ENCODE data around the gene DACH1. TPM values are rescaled to one million over a fixed set of nuclear protein-coding genes. Genes with fewer than 3 reads are reported as not detected.
A peak's percentile ranks its signal among the peaks of the same experiment; 100 is the strongest.

Gene DACH1
- total and polyA plus RNA-seq, 2 donors from 2014 or later: 5.3 to 10.4 TPM

DNA sequence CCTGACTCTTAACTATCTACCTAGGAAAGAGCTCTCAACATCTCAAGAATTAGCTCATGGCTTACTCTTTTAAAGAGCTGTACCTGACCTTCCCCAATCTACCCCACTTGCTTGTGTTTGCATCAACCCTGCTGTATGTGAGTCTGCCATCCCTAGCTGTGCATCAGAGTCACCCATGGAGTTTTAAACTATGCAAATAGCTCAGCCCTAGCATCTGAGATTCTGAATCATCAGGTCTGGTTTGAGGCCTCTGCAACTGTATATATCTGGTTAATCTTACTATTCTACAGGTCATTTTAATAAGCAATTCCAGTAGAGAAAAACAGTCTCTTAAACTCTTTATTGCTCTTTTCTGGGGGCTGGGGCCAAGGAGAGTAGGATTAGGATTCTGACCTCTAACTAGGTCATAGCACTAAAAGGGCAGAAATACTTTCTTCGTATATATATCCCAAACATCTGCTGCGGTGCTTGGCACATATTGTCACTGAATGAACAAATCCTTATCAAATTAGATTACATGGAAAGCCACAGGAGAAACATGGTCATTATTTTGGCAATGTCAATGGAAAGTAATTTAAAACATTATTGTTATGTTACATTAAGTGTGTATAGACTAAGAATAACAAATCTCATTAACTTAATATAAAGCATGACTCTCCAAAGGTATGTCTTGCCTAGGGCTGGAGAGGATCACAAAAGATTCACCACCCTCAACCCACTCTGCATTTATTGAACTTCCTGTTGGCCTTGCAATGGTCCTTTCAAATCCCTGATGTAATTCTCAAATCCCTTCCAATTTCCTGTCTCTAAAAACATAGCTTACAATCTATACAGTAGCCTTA, 232.2 kb downstream of the DACH1 start:
- FAIRE-seq: no peak
- Histone ChIP-seq H3K4me3 (ENCODE audit: low read length in 3 of 3) (no peak overlapping the region), H3K27ac (ENCODE audit: low read depth in 2 of 2, low read length in 2 of 2) (no peak overlapping the region), H3K9me3 (ENCODE audit: control insufficient read depth in 2 of 3, insufficient read depth in 1 of 3, low read length in 3 of 3) (no peaks in the 10 kb centered on the region), H3K36me3 (ENCODE audit: control insufficient read depth in 2 of 3, insufficient read depth in 3 of 3, low read length in 3 of 3) (no peaks in the 10 kb centered on the region), H3K4me1 (ENCODE audit: control insufficient read depth in 2 of 3, insufficient read depth in 2 of 3, low read depth in 1 of 3, low read length in 3 of 3) (peaks cover 0 to 5% (median 0%) of the 10 kb centered on the region in 3 donors), H3K9ac (ENCODE audit: low read length in 3 of 3) (no peak overlapping the region), H3K27me3 (ENCODE audit: control insufficient read depth, insufficient read depth, low read length) (no peaks in the 10 kb centered on the region)
- no peak for DNase-seq
- intact Hi-C loops (cut with DNase I): no loop called here
- TF ChIP-seq, protein P1, sequence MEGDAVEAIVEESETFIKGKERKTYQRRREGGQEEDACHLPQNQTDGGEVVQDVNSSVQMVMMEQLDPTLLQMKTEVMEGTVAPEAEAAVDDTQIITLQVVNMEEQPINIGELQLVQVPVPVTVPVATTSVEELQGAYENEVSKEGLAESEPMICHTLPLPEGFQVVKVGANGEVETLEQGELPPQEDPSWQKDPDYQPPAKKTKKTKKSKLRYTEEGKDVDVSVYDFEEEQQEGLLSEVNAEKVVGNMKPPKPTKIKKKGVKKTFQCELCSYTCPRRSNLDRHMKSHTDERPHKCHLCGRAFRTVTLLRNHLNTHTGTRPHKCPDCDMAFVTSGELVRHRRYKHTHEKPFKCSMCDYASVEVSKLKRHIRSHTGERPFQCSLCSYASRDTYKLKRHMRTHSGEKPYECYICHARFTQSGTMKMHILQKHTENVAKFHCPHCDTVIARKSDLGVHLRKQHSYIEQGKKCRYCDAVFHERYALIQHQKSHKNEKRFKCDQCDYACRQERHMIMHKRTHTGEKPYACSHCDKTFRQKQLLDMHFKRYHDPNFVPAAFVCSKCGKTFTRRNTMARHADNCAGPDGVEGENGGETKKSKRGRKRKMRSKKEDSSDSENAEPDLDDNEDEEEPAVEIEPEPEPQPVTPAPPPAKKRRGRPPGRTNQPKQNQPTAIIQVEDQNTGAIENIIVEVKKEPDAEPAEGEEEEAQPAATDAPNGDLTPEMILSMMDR (IDR thresholded peaks at IDR 0.05; ENCODE audit: borderline replicate concordance, extremely low read depth, insufficient read depth): no peak

DNA sequence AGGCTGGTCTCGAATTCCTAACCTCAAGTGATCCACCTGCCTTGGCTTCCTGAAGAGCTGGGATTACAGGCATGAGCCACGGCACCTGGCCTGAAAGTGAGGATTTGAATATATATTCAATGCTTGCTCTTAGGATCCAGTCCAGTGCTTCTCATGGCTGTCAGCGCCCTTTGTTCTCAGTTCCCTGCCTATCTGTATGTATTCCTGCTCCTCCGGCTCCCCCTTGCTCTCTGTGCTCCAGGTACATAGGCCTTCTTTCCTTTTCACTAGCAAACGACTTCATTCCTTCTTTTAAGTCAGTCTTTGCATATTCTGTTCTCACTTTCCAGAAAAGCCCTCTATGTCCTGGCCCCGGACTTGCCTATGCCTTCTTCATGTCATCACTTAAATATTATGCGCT, 232.8 kb downstream of the DACH1 start:
- H3K4me3 ChIP-seq (ENCODE audit: low read length in 3 of 3): no peak overlapping the region
- FAIRE-seq: no peak
- no peaks in the 10 kb centered on the region for H3K27me3 ChIP-seq (ENCODE audit: control insufficient read depth, insufficient read depth, low read length)
- TF ChIP-seq, protein P1 (IDR thresholded peaks at IDR 0.05; ENCODE audit: borderline replicate concordance, extremely low read depth, insufficient read depth): no peak
- peaks cover 0 to 5% (median 0%) of the 10 kb centered on the region in 3 donors for H3K4me1 ChIP-seq (ENCODE audit: control insufficient read depth in 2 of 3, insufficient read depth in 2 of 3, low read depth in 1 of 3, low read length in 3 of 3)
- no peak overlapping the region for H3K27ac ChIP-seq (ENCODE audit: low read depth in 2 of 2, low read length in 2 of 2)
- intact Hi-C loops (cut with DNase I): no loop called here
- H3K9me3 ChIP-seq (ENCODE audit: control insufficient read depth in 2 of 3, insufficient read depth in 1 of 3, low read length in 3 of 3): no peaks in the 10 kb centered on the region
- DNase-seq: peak in 1 of 5 donors; percentile 14
- H3K9ac ChIP-seq (ENCODE audit: low read length in 3 of 3): no peak overlapping the region
- no peaks in the 10 kb centered on the region for H3K36me3 ChIP-seq (ENCODE audit: control insufficient read depth in 2 of 3, insufficient read depth in 3 of 3, low read length in 3 of 3)

DNA sequence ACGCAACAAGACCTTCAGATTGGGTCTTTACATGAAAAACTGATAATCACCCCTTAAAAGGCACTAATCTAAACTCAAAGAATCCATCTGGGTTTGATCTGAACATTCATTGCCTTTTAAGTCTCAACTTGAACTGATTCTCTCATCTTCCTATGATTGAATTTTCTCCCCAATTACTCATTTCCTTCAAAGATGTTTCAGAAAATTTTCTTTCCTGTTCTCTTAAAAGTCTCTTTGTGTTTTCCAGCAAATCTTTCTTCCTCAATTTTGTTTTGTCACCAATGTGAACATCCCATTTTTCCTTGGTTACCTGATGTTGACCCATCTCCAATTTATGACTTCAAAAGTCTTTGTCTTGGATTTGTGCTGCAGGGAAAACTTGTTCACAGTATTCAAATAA, 234.3 kb downstream of the DACH1 start:
- no peak overlapping the region for H3K4me3 ChIP-seq (ENCODE audit: low read length in 3 of 3)
- no peak overlapping the region for H3K9ac ChIP-seq (ENCODE audit: low read length in 3 of 3)
- intact Hi-C loops (cut with DNase I): no loop called here
- DNase-seq (no peak), FAIRE-seq (no peak)
- H3K27me3 ChIP-seq (ENCODE audit: control insufficient read depth, insufficient read depth, low read length): no peaks in the 10 kb centered on the region
- no peaks in the 10 kb centered on the region for H3K36me3 ChIP-seq (ENCODE audit: control insufficient read depth in 2 of 3, insufficient read depth in 3 of 3, low read length in 3 of 3)
- TF ChIP-seq, protein P1 (IDR thresholded peaks at IDR 0.05; ENCODE audit: borderline replicate concordance, extremely low read depth, insufficient read depth): no peak
- H3K9me3 ChIP-seq (ENCODE audit: control insufficient read depth in 2 of 3, insufficient read depth in 1 of 3, low read length in 3 of 3): no peaks in the 10 kb centered on the region
- peaks cover 0 to 5% (median 0%) of the 10 kb centered on the region in 3 donors for H3K4me1 ChIP-seq (ENCODE audit: control insufficient read depth in 2 of 3, insufficient read depth in 2 of 3, low read depth in 1 of 3, low read length in 3 of 3)
- no peak overlapping the region for H3K27ac ChIP-seq (ENCODE audit: low read depth in 2 of 2, low read length in 2 of 2)
